Astrocyte of the cerebellum (primary cell): Measurements from ENCODE around the gene GGNBP2.

ENCODE experiments used
- DNase-seq: peaks from one replicate; pipeline ENCODE4 v3.0.0-alpha.2; 2011; ENCODE audit warnings: low read depth
- H3K4me3 ChIP-seq: 2 replicates; pipeline ENCODE4 v1.5.1; 2011; ENCODE audit warnings: mild to moderate bottlenecking, low read depth, low read length, moderate library complexity
- CTCF ChIP-seq: IDR thresholded peaks from 2 replicates; pipeline ENCODE4 v1.5.1; 2012; ENCODE audit warnings: low read length, low read depth, moderate library complexity, mild to moderate bottlenecking; ENCODE audit errors: missing control alignments
- in situ Hi-C: cut with HindIII; loops from 2 replicates; pipeline ENCODE4 v1.10.0; 2017; ENCODE audit warnings: low sequenced_read_pairs

Gene GGNBP2

GRCh38 chr17:36613155-36613554 lies 68.4 kb downstream of the GGNBP2 start:
- in situ Hi-C loops: no loop called here
- no peak for TF ChIP-seq CTCF
- H3K4me3 ChIP-seq: no peak overlapping the region
- DNase-seq: no peak

DNA sequence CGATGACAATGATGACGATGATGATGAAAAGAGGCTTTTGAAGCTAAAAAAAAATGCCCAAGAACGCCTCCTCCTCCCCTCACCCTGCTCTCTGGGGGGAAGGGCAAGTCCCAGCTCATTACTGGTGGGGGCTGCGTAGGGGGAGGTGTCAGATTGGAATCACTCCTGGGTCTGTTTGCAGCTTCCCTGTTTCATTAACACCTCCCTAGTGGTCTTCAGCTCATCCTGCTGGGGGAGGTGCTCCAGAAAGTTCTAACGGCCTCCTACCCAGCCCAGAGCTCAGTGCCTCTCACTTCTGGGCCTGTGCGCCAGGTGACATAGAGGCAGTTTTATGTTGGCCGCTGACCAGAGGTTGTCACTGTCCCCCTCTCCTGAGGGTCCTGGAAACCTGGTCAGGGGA lies 69.4 kb downstream of the GGNBP2 start:
- no peak for DNase-seq
- in situ Hi-C loops: no loop called here
- H3K4me3 ChIP-seq: no peak overlapping the region
- TF ChIP-seq CTCF: no peak

DNA sequence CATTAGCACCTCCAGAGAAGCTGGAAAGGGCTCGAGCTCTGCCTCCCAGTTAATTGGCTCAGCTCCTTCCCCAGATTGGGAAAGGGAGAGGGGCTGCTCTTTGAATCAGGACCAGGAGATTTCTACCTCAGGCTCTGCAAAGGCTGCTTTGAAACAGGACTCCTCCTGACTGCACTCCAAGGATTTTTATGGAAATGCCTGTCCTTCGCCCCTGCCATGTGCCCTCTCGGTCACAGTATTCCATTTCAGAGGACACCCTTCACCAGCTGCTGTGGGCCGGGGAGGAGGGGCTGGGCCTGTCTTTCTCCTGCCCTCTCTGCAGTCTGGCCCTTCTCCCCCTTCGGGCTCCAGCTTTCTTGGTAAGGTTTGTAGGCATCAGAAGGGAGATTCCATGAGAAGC lies 70.2 kb downstream of the GGNBP2 start:
- TF ChIP-seq CTCF: no peak
- in situ Hi-C loops: no loop called here

GRCh38 chr17:36616061-36617029 lies 71.6 kb downstream of the GGNBP2 start:
- no peak overlapping the region for H3K4me3 ChIP-seq
- TF ChIP-seq CTCF: no peak
- DNase-seq: no peak
- in situ Hi-C loops: no loop called here

More for the DNA sequence above, 70.2 kb downstream of the GGNBP2 start:
- DNase-seq: no peak
- H3K4me3 ChIP-seq: no peak overlapping the region

DNA sequence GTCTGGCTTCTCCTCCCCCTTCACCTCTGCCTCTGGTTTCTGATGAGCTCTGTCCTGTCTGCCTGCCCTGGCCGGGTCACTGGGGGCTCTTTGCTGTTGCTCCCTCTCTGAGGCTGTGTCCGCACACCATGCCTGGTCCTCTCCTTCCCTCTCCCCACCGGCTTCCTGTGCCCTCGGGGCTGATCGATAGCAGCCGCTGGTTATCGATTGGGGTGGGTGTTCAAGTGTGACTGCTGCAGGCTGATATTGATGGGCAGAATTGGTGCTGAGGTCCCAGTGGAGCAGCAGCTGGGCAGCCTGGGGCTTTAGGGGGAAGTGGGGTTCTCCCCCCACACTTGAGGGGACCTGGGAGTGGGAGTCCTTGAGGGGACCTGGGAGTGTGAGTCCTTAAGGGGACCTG lies 73.1 kb downstream of the GGNBP2 start:
- in situ Hi-C loops: no loop called here
- no peak for DNase-seq
- no peak for TF ChIP-seq CTCF
- no peak overlapping the region for H3K4me3 ChIP-seq

DNA sequence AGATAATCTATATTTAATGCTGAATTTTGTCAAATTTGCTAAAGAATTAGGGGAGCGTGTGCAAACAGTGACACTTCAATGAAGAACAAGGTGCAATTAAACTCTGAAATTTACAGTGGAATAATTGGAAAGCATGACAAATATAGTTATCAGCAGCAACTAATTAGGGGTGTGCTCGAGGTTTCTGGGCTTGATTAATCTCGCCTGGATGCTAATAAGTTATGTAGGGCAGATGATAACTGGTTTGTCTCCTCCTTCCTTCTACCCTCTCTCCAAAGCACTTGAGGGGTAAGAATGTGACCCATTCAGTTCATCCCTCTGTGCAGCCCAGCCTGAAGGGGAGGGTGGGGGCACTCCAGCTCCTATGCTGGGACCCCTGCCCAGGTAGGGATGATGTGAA lies 78.6 kb downstream of the GGNBP2 start:
- TF ChIP-seq CTCF: no peak
- no peak for DNase-seq
- H3K4me3 ChIP-seq: no peak overlapping the region
- in situ Hi-C loops: no loop called here
